GM19099 (cell line): ENCODE measurements around the gene NIPAL1.

Source experiments
- POLR2A ChIP-seq: IDR thresholded peaks from 3 replicates; pipeline ENCODE4 v1.6.1; 2011; ENCODE audit warnings: low read depth; ENCODE audit not compliant: insufficient read length; ENCODE audit errors: extremely low read depth

The NIPAL1 gene

GRCh38 chr4:48044298-48044697, 27.7 kb downstream of the NIPAL1 start:
- no peak for TF ChIP-seq POLR2A

GRCh38 chr4:48046059-48046458, 29.5 kb downstream of the NIPAL1 start:
- no peak for TF ChIP-seq POLR2A

- no peak for TF ChIP-seq POLR2A
Observed at GRCh38 chr4:48047421-48047844, 30.9 kb downstream of the NIPAL1 start.

- TF ChIP-seq POLR2A: no peak
Observed at GRCh38 chr4:48047896-48048295, 31.3 kb downstream of the NIPAL1 start.

GRCh38 chr4:48049483-48049882, 32.9 kb downstream of the NIPAL1 start:
- TF ChIP-seq POLR2A: no peak

GRCh38 chr4:48051078-48051477, 34.5 kb downstream of the NIPAL1 start:
- no peak for TF ChIP-seq POLR2A

- no peak for TF ChIP-seq POLR2A
Observed at GRCh38 chr4:48058617-48059530, 42.3 kb downstream of the NIPAL1 start.

- TF ChIP-seq POLR2A: no peak
Observed at GRCh38 chr4:48064349-48064748, 47.8 kb downstream of the NIPAL1 start.

GRCh38 chr4:48065587-48066052, 49.0 kb downstream of the NIPAL1 start:
- TF ChIP-seq POLR2A: no peak

- TF ChIP-seq POLR2A: no peak
Observed at GRCh38 chr4:48067536-48067935, 51.0 kb downstream of the NIPAL1 start.

- TF ChIP-seq POLR2A: no peak
Observed at GRCh38 chr4:48068182-48068581, 51.6 kb downstream of the NIPAL1 start.

- no peak for TF ChIP-seq POLR2A
Observed at GRCh38 chr4:48069026-48069425, 52.5 kb downstream of the NIPAL1 start.

GRCh38 chr4:48071191-48071590, 54.6 kb downstream of the NIPAL1 start:
- TF ChIP-seq POLR2A: no peak

GRCh38 chr4:48073567-48074103, 57.1 kb downstream of the NIPAL1 start:
- TF ChIP-seq POLR2A: no peak

- no peak for TF ChIP-seq POLR2A
Observed at GRCh38 chr4:48074657-48075056, 58.1 kb downstream of the NIPAL1 start.

GRCh38 chr4:48078425-48078824, 61.9 kb downstream of the NIPAL1 start:
- no peak for TF ChIP-seq POLR2A
